NB4 (cell line): ENCODE results near the gene H1-8.
A peak's percentile ranks its signal among the peaks of the same experiment; 100 is the strongest.

Experiments
- DNase-seq: peaks from one replicate; pipeline ENCODE4 v3.0.0; 2010; ENCODE audit warnings: low read depth
- H3K4me3 ChIP-seq: one replicate; pipeline ENCODE4 v1.5.1; 2011; ENCODE audit warnings: mild to moderate bottlenecking, low read depth, low read length, moderate library complexity
- CTCF ChIP-seq: IDR thresholded peaks from one replicate; pipeline ENCODE4 v1.5.1; 2012; ENCODE audit warnings: low read depth, low read length
- MAX ChIP-seq: IDR thresholded peaks from 2 replicates; pipeline ENCODE4 v1.6.1; 2011; ENCODE audit warnings: low read depth, low read length
- MYC ChIP-seq: IDR thresholded peaks from 2 replicates; pipeline ENCODE4 v1.6.1; 2011; ENCODE audit warnings: low read depth, low read length
- POLR2A ChIP-seq: IDR thresholded peaks from 2 replicates; pipeline ENCODE4 v1.6.1; 2011; ENCODE audit warnings: mild to moderate bottlenecking; ENCODE audit not compliant: insufficient read length; ENCODE audit errors: extremely low read depth

The H1-8 gene

GRCh38 chr3:129572603-129573002 is 29.6 kb downstream of the H1-8 start:
- no peak overlapping the region for H3K4me3 ChIP-seq
- no peak for DNase-seq
- TF ChIP-seq POLR2A, result no peak
- TF ChIP-seq MYC, result no peak
- TF ChIP-seq MAX, result no peak
- TF ChIP-seq CTCF, result no peak

- DNase-seq, result no peak
- TF ChIP-seq MYC (no peak), CTCF (no peak), MAX (no peak), POLR2A (no peak)
- H3K4me3 ChIP-seq, result no peak overlapping the region
Measured at GRCh38 chr3:129573493-129573892, 30.5 kb downstream of the H1-8 start.

- no peak for DNase-seq
- no peak overlapping the region for H3K4me3 ChIP-seq
- TF ChIP-seq MAX, result no peak
- TF ChIP-seq MYC, result no peak
- TF ChIP-seq POLR2A, result no peak
- no peak for TF ChIP-seq CTCF
Measured at GRCh38 chr3:129574206-129574605, 31.2 kb downstream of the H1-8 start.

- no peak overlapping the region for H3K4me3 ChIP-seq
- no peak for DNase-seq
- TF ChIP-seq MYC (no peak), POLR2A (no peak), MAX (no peak), CTCF (no peak)
Measured at GRCh38 chr3:129575233-129575996, 32.4 kb downstream of the H1-8 start.

- DNase-seq, result no peak
- TF ChIP-seq MYC, result no peak
- no peak overlapping the region for H3K4me3 ChIP-seq
Measured at GRCh38 chr3:129575997-129576384, 33.0 kb downstream of the H1-8 start.

- no peak for TF ChIP-seq MYC
- peak; percentile 28 for TF ChIP-seq MAX
- DNase-seq, result peak; percentile 93
Measured at GRCh38 chr3:129576514-129577352, 33.8 kb downstream of the H1-8 start.

More at GRCh38 chr3:129576514-129577352, 33.8 kb downstream of the H1-8 start:
- H3K4me3 ChIP-seq, result peak overlapping the region; percentile 69
